GM19099 (cell line): ENCODE data around the gene SOX2.

Experiments
- POLR2A ChIP-seq: IDR thresholded peaks from 3 replicates; pipeline ENCODE4 v1.6.1; 2011; ENCODE audit warnings: low read depth; ENCODE audit not compliant: insufficient read length; ENCODE audit errors: extremely low read depth

Gene SOX2

DNA sequence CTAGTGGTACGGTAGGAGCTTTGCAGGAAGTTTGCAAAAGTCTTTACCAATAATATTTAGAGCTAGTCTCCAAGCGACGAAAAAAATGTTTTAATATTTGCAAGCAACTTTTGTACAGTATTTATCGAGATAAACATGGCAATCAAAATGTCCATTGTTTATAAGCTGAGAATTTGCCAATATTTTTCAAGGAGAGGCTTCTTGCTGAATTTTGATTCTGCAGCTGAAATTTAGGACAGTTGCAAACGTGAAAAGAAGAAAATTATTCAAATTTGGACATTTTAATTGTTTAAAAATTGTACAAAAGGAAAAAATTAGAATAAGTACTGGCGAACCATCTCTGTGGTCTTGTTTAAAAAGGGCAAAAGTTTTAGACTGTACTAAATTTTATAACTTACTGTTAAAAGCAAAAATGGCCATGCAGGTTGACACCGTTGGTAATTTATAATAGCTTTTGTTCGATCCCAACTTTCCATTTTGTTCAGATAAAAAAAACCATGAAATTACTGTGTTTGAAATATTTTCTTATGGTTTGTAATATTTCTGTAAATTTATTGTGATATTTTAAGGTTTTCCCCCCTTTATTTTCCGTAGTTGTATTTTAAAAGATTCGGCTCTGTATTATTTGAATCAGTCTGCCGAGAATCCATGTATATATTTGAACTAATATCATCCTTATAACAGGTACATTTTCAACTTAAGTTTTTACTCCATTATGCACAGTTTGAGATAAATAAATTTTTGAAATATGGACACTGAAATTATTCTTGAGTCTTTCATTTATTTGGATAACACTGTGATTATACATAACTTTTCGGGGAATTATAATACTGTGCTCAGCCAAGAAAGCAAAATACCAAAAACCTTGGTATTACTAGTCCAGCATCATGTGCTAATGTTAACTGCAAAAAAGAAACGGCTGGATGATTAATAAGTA, 2.2 kb downstream of the SOX2 start:
- no peak for TF ChIP-seq POLR2A

DNA sequence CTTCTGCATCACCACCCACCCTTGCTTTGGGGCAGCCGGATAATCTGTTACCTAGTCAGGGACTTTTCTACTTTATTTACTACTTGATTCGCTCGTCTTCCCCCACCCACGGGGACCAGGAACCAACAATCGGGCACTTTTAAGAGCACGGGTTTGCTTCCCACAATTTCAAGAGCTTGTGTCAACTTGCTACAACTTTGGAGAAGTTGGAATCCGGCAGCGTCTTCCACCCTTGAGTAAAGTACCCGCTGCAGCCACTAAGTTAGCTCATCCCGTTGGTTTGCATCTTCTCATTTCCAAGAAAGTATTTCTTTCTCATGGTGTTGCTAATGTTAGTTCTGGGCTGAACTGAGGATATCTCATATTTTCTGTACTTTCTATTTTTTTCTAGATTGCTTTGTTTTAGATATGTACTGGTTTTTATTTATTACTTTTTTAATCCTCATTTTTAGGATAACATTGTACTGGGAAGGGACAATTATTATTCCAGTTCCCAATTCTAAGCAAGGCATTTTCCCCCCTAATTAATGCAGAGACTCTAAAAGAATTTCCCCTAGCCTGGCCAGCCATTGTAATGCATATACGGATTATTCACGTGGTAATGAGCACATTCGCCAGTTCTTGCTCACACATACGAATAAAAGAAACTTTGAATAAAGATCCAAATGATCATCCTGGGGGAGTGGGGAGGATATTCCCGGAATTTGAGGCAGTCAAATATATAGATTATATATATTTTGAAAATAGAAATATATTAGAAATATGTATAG, 4.0 kb downstream of the SOX2 start:
- no peak for TF ChIP-seq POLR2A

DNA sequence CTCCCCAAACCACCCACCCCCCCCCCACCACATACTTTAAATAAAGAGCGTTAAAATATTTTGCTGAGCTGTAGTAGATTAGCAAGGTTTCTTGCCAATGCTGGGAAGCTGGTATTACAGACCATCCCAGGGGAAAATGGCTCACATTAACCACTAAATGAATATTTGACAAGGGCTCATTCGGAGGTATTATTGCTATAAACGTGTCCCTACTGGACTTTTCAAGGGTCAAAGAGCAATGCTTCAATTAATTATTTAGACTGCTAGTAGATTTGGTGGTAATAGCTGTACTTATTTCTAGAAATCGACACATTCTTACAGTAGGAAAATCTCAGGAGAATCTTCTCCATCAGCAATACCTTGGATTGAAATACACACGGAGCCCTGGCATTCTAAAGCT, 5.2 kb downstream of the SOX2 start:
- no peak for TF ChIP-seq POLR2A

DNA sequence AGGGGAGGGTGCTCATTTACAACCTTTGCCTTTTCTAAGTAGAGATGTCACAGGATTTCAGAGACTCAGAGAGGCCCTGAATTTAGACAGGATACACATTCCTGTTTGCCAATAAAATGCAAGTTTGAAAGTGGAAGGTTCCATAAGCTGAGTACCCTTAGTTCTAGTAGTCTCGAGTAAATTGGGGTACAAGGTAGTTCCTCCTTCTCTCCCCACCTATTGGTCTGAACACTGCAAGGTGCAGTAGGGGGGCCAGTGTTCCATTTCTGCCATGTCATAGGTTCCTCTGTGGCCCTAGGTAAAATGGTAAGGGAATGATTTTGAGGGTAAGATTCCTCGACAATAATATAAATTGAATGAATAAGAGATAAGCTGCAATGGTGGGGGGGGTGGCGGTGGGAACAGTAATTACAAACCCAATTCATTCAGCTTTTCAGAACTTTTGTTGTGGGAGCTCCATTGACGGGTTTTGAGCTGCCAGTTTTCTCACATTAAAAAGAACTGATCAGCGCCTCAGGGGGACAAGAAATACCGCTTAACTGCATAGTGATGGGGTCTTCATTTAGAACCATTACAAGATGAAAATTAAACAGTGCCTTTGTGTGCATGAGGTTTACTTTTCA, 5.9 kb downstream of the SOX2 start:
- TF ChIP-seq POLR2A, result no peak

DNA sequence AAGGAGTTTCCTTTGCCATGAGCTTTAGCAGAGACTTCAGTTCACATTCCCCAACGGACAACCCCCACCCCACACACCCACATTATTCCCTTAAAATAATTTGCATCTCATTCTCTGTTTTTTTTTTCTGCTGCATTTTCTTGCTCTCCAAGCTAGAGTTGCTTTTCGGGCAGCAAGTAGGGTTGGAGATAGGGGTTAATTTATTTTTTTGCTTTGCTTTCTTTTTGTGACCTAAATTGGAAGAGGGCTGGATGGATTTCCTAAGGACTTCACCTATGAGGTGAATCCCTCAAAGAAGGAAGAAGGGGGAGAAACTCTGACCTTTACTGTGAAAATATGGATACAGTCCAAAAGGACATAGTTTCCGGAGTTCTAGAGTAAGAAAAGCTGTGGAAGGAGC, 6.6 kb downstream of the SOX2 start:
- no peak for TF ChIP-seq POLR2A

DNA sequence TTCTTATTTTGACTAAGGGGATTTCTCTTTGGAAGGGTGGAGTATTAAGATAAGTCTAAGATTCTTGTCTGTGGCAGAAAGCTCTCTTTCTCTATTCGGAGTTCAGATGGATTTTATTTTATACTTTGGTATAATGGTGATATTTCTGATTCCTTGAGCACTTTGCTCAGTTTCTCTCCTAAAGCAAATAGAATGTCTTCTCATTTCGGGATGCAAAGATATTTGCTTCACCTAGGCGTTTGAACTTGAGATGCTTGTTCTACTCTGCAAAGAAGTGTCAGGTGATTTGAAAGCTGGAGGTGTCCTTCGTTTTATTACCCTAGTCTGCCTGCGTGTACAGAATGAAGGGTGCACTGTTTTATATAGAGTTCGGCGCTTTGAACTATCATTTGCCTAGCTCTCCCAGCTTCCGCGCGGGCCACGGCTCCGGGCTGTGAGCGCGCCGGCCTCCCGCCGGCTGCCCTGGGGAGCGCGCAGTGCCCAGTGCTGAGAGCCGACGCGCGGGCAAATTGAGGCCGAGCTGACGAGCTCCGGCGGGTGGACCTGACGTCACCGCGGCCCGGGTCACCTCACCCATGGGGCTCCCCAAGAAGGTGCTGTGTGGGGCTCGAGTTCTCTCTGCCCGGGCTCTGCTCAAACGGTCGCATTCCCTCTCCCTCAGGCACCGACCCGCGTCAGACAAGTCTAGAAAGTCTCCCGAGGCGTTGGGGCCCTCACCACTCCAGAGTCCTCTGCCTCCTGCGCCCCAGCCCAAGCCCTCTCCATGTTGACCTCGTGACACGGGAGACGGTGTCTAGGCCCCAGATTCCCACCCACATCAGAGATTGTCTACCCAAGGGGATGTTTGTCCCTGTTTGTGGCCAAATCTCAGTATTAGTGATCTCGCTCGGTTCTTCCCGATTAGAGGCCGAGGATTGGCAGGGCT, 7.5 kb downstream of the SOX2 start:
- no peak for TF ChIP-seq POLR2A

DNA sequence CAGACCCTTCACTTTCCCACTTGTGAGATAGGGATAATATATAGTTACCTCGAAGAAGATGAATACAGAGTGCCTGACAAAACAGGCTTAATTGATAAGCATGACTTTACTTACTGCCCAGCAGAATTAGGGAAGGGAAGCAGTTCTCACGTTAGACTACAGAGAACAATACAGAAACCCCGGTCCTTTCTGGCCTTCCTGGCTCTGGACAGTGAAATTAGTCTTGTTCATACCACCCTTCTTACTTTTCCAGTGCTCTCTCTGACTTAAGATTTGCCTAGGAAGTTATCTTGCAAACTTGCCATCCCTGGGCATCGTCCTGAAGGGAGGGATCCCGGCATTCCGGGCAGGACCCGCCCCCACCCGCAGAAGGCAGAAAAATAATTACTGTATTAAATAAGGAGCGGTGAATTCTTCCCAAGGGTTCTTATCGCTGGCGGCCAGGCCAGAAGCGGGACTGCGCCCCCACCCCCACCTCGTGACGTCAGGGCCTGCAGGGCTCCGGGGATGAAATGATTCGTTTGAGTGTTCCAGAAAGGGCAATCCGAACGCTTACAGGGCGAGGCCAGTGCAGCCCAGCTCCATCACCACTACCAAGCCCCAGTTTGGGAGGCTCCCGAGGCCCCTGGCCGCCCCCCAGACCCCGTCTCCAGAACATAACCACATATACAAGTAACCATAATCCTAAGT, 8.4 kb downstream of the SOX2 start:
- no peak for TF ChIP-seq POLR2A

DNA sequence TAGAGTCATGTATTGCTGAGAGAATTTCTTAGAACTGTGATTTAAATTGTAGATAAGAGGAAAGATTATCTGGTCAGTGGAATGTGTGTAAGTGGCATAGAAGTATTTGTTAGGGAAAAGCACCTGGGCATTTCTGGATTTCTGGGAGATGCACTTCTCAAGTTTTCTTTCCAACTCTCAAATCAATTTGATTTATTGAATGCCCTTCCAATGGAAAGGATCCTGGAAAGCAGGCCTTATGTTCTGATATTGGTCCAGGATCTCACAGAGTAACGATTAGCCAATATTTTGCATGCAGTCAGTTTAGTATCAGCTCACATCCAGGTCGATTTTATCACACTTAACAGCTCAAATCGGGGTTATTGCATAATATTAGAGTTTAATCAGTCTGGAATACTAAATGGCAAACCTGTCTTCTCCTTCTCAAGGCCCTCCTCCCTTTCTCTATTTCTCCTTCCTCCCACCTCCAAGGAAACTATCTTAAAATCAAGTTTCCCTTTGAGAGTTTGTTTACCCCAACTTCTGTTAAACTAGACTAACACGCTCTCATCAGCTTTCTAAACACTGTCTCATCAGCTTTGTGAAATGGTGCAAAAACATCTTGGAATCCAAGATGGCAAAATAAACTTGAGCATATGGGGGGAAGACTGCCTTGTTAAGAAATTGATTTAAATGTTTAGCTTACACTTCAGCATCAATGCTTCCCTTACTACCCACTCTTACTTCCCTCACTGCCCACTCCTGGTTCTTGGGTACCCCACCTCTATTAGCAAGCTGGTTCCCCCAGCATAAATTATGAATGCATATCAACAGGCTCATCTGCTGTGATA, 9.5 kb downstream of the SOX2 start:
- TF ChIP-seq POLR2A, result no peak

DNA sequence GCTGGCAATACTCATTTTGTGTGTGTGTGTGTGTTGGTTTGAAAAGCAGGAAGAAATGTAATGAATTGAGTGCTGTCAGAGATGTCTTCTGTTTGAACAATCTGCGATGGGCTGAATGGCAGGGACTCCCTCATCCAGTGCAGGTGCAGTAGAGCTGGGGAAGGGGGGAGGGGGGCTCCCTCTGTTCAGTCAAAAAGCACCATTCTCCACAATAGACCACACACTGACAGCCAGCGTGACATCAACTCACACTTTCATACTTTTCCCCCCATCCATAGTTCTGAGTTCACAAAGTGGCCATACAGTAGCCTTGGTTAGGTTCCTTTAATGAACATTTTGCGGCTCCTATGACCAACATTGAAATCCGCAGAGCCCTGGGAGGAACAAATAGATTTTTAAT, 10.4 kb downstream of the SOX2 start:
- TF ChIP-seq POLR2A, result no peak

DNA sequence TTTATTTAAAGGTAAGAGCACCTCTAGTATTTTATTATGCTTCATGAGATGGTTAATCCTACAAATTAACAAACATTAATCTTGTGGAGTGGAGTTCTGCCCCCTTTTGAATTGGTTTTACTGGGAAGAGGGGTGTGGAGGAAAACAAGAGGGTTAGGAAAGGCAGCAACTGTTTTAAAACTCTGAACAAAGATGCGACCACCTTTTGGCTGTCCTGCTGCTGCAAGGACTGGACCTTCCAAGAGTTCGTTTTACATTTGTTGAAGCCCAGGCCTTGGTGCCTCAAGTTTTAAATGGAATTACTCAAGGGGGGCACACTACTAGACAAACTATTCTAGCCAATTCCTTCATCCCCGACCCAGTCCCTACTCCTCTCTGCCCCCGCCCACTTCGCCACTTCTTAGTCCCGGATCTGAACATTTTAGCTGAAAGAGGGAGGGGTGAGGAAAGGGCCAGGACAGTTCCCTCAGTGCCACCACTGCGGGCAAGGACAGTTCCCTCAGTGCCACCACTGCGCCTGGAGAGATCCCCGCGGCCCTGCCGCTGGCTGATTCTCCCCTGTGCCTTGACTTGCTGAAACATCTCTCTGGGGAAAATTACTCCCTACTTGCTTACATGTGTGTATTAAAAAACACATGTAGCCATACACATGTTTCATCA, 11.2 kb downstream of the SOX2 start:
- no peak for TF ChIP-seq POLR2A

DNA sequence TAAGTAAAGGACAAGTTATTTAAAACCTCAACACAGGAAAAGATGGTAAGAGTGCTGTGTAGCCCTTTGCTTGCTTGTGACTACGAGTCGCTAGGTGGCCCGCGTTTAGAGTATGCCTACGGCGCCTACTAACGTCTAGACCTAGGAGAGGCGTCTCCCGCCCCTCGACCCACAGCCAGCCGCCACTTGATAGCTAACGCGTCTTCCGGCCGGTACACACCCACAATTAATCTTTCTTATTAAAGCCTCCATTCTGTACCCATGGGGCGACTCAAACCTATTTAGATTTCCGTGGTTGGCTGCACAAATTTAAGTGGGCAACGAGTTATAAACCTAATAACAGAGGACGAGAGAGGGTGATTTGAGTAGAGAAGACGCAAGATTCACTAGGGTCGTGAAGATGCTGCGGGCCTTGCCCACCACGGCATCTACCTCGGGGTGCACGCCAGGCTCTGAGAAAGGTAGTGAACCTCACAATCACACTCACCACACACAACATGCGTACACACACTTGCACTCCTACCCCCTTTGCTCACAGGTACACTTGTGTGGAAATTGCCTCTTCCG, 12.0 kb downstream of the SOX2 start:
- TF ChIP-seq POLR2A, result no peak
